GM12864 (cell line): ENCODE measurements around the gene KEL.
A peak's percentile ranks its signal among the peaks of the same experiment; 100 is the strongest.

Experiments used
- DNase-seq: peaks from one replicate; pipeline ENCODE4 v3.0.0-alpha.2; 2011; ENCODE audit warnings: low read depth
- H3K4me3 ChIP-seq: 2 replicates; pipeline ENCODE4 v1.5.1; 2011; ENCODE audit warnings: mild to moderate bottlenecking, low read depth, low read length, control low read depth
- CTCF ChIP-seq: IDR thresholded peaks from 2 replicates; pipeline ENCODE4 v1.5.1; 2011; ENCODE audit warnings: low read depth, mild to moderate bottlenecking, moderate library complexity, low read length, control low read depth, inconsistent platforms; ENCODE audit errors: missing control alignments

Gene KEL

GRCh38 chr7:142913051-142913450, 49.1 kb downstream of the KEL start:
- H3K4me3 ChIP-seq: no peak overlapping the region
- no peak for DNase-seq
- no peak for TF ChIP-seq CTCF

GRCh38 chr7:142910481-142910880, 51.7 kb downstream of the KEL start:
- TF ChIP-seq CTCF: no peak
- DNase-seq: no peak
- H3K4me3 ChIP-seq: no peak overlapping the region

- no peak overlapping the region for H3K4me3 ChIP-seq
- no peak for TF ChIP-seq CTCF
- DNase-seq: no peak
Observed at GRCh38 chr7:142910031-142910433, 52.1 kb downstream of the KEL start.

GRCh38 chr7:142908921-142909890, 53.0 kb downstream of the KEL start:
- DNase-seq: no peak
- TF ChIP-seq CTCF: peak; percentile 55
- H3K4me3 ChIP-seq: no peak overlapping the region

GRCh38 chr7:142908290-142908689, 53.9 kb downstream of the KEL start:
- no peak overlapping the region for H3K4me3 ChIP-seq
- no peak for DNase-seq
- TF ChIP-seq CTCF: no peak

GRCh38 chr7:142906643-142907042, 55.5 kb downstream of the KEL start:
- no peak for TF ChIP-seq CTCF
- DNase-seq: no peak
- no peak overlapping the region for H3K4me3 ChIP-seq

GRCh38 chr7:142905759-142906158, 56.4 kb downstream of the KEL start:
- TF ChIP-seq CTCF: no peak
- DNase-seq: no peak
- no peak overlapping the region for H3K4me3 ChIP-seq
